HuH-7 (cell line): ENCODE measurements around the gene ADGRB3.
"Not testable (repeated sequence)": the region's sequence is repeated elsewhere in the genome, so short reads cannot be mapped to it uniquely, and the experiment has no call there.

ENCODE experiments used
- DNase-seq: peaks from one replicate; pipeline ENCODE4 v3.0.0; 2011; ENCODE audit warnings: low spot score

ADGRB3 gene

DNA sequence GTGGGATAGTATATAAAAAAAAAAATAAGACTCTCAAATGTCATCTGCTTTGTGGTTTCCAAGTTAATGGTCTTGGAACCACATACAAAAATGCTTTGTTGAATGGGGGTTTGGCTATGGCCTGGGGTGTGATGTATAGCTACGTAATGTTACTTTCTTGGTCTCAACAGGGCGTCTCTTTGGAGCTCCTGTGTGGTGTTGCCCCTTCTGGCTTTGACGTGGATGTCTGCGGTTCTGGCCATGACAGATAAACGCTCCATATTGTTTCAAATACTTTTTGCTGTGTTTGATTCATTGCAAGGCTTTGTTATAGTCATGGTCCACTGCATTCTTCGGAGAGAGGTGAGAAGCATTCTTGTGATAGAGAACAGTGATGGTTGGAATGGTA is 704.1 kb downstream of the ADGRB3 start:
- DNase-seq, result no peak

DNA sequence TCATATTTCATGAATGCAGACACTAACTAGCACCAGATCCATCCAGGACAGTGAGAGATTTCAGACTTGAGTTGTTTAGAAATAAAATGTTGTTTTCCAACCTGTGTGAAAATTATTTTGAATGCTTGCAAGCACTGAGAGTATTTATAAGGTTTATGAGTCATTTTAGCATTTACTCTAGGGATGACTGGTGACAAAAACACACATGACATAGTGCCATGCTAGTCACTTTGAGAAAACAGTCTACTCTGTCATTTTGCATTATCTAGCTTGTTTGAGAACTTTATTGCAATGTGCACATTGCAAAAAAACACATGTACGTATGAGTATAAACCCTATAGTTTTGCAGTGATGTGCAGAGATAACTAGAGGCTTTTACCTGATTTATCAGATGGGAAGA is 705.1 kb downstream of the ADGRB3 start:
- no peak for DNase-seq

DNA sequence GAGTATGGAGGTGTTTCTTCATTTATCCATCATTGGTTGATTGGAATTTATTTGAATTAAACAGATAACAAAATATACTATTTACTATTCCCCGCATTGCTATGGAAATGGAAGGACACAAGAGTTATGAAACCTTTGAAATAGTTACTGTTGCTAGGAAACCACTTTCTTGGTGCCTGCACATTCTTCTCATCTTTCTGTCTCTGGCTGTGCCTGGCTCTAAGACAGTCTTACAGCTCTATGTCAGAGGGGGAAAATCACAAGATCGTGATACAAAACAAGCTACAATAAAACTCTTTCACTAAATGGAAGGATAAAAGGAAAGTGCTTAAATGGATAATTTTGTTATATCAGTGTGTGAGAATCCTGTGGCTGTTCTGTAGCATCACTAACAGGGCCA is 708.8 kb downstream of the ADGRB3 start:
- DNase-seq, result no peak

DNA sequence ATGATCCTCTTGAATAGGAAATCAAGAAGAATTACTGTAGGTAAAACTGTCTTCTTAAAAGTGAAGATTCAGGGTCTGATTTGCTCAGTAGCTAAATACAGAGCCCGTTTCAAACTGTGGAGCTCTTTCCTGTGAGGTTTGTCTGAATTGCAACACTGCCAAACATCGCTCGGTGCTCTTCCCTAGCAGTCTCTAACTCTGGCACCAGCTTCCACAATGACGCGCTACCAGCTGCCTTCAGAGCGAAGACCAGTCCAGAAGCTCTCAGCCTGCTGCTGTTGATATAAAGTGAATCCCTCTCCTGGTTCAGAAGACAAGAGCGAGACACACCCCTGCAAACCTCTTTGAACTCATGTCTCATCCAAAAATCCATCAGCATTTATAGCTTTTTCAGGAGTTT is 714.7 kb downstream of the ADGRB3 start:
- no peak for DNase-seq

DNA sequence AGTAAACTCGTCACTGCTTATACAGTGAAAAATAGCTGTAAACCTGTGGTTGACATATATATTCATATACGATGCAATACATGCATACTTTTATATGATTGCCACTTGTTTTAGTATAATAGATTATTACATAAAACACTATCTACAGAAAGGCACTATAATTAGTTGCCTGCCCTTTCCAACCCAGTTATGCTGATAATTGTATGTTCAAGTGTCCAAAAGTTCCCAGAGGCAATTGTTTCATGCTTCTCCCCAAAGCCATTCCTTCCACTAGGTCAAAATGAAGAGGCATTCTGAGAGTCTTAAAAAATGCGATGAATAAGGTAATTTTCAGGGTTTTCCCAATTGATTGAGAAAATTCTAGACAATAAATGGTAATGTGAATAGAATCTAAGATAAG is 727.1 kb downstream of the ADGRB3 start:
- DNase-seq, result no peak

DNA sequence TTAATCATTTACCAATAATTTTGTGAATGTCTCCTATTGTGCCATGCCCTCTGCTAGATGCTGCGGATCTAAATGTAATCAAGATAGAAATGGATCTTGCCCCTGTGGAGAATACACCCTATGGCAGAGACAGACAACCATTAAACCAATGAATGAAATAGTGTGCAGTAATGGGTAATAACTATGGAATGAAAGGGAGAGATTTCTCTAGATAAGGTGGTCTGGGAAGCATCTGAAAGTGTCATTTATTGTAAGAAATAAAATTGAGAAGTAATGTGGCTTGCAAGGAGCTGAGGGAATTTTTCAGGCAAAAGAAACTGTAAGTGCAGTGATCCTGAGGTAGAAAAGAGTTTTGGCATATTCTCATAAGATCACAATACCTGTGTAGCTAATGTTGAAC is 731.7 kb downstream of the ADGRB3 start:
- DNase-seq, result no peak

DNA sequence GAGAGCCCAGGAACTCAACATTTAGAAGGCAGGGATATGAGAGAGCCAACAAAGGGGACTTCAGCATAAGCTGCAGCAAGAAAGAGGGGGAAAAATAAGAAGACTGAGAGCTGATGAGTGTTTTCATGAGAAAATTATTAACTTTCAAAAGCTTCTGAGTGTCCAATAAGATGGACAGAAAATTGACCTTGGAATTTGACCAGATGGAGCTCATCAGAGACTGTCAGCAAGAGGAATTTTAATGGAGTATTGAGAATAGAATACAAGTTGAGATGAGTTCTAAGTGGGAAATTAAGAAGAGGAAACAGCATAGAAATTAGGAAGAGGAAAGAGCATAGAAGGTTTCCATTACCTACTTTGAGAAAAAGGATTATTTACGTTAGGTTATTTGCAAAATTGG is 733.5 kb downstream of the ADGRB3 start:
- DNase-seq, result no peak

DNA sequence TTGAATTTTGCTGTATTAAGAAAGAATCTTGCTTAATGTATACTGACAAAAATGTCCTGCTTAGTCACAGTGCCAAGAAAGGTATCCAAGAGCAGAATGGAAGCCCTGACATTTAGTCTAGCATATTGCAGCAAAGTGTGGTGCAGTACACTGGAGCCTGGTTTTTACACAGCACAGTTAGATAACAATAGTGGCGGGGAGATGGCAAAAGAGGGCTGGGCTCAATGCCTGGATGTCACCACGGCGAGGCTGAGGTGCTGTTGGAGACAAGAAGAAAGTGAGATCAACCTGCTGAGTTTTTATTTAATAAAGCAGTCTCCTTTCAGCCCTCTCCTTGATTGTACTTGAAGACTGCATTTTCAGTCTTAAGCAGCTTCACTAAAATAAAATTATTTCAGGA is 735.7 kb downstream of the ADGRB3 start:
- no peak for DNase-seq

DNA sequence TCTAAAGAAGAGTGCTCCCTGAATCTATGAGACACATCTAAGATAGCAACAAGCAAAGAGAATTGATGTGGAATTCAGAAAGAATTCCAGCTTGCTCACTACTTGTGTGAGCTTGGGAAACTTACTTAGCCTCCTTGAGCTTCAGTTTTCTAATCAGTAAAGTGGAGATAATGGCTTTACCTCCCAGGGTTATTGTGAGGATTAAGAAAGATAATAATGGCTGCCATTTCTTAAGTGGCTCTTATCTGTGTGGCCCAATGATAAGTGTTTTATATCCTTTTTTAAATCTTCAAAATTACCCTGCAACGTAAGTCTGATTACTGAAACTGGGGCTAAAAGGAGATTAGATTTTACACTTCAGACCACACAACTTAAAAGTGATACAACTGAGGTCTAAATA is 743.2 kb downstream of the ADGRB3 start:
- DNase-seq, result no peak

DNA sequence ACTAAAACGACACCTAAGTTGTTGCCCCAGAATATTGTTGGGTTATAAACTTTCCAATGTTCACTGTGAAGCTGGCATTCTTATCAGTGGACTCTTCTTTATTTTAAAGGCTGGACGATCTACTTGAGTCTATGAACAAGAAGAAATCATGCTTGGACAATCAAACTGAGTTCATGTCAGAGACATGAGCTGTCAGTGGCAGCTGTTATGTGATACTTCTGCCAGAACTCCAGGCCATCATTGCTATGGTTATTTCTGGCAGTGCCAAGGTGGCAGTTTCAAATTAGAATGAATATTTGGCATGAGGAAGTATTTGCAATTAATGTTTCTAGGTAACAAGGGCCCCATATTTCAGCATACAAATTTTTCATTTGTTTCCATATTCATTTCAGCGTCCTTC is 744.4 kb downstream of the ADGRB3 start:
- no peak for DNase-seq

DNA sequence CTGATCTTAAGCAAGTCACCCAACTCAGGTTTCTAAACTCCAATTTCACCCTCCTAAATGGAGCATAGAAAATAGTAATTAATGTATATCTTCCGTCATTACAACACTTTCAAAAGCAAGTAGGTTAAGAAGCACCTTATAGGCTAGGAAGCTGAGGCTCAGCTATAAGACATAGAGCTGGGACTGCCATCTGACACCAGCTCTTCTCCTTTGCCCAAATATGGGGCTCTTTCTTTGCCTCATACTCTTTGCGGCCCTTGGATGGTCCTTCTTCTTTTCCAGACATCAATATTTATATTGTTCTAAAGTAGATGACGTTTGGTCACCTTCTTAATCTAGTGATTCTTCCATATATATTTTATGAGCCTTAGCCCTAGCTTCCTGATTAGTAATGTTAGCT is 748.5 kb downstream of the ADGRB3 start:
- no peak for DNase-seq

DNA sequence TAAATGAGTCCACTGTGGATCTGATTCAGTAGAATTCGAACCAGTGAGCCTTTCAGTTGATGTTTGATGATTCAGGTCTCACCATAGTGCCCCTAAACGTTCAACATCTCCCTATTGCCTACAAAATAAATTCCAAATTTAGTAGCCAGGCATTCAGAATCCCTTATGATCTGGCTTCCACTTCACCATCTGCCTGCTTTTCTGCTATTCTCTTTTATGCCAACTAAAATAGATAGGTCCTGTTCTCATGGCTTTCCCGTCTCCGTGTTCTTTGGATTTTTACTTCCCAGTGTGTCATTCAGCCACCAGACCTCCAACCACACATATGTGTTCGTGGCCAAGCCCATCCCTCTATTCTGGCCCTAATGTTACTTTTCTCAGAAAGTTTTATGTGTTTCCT is 751.3 kb downstream of the ADGRB3 start:
- DNase-seq, result no peak

DNA sequence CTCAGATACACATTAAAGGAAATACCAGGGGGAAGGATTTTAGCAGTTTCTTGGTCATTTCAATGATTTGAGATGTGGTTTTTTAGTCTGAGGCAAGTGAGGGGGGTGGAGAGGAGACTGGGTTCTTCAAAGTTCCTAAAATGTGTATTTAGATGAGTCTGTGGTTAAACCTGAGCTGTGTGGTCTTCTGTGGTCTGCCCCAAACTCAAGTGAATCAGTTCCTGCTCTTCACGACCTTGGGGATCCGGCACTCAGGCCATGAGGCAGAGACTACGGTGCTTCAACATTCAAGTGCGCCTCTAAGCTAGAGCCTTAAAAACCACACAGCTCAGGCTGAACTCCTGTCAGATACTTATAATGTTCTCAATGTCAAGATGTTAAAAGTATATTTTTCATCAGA is 755.0 kb downstream of the ADGRB3 start:
- no peak for DNase-seq

DNA sequence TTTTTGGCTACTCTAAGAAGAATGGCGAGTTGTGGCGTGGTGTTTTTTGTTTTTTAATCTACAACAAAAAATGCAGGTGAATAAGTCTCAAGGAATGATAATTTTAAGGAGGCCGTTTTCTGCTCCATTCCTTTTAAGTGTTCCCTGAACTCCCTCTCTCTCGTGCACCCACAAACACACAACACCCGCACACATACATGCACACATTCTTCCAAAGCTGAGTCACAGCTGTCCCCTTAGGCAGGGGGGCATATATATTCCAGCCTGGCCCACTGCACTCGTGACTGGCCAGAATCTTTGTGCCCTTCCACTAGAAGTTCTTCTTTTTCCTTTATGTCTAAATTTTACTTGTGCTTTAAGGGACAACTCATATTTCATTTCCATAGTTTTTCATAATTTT is 756.0 kb downstream of the ADGRB3 start:
- DNase-seq, result no peak

DNA sequence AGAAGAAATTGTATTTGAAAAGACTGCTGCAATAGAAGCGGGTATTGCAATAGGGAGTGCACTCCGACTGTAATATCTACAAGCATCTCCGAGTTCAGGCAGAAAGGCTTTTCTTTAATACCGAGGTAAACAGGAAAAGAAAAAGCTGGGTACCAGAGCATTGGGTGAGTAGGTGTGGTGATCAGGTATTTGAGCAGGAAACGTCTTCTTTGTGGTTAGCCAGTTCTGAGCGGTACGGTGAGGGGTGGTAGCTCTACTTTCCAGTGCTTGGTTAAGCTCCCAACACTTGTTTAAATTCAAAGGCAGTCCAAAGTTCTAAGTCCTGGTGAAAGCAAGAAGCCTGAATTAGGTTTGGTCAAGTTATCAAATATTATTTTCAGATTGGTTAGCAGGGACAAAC is 757.7 kb downstream of the ADGRB3 start:
- DNase-seq, result no peak

DNA sequence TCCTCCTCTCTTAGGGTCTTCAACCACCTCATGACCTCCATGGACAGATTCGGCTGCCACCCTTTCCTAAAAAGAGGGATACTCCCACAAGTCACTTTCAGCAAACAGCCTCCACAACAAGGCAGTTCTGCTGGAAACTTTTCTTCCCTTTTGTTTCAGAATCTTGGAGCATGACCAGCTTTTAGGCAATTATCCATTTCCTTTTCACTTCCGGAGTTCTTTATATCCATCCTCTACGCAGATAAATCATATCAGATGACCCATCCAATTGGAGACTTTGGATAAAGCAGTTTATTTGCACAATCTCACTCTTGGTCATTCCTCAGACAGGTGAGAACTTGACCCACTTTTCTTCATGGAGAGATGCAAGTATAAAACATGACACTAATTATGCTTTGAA is 763.2 kb downstream of the ADGRB3 start:
- DNase-seq, result no peak

DNA sequence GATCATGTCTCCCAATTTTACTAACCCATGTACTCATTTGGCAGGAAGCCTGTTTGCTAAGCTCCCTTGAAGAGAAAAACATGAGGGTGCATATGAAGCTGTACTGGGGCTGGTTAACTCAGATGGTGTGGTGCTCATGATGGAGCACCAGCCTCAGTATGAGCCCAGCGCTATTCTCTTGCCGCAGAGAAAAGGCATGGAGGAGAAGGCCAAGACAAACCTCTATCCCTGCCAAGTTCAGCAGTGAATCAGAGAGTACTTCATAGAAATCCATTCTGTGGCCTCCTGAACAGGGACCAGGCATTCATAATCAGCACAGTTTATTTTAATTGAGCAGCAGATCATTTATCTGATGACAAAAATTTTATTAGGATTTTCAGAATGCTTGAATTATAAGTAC is 763.6 kb downstream of the ADGRB3 start:
- DNase-seq, result no peak

DNA sequence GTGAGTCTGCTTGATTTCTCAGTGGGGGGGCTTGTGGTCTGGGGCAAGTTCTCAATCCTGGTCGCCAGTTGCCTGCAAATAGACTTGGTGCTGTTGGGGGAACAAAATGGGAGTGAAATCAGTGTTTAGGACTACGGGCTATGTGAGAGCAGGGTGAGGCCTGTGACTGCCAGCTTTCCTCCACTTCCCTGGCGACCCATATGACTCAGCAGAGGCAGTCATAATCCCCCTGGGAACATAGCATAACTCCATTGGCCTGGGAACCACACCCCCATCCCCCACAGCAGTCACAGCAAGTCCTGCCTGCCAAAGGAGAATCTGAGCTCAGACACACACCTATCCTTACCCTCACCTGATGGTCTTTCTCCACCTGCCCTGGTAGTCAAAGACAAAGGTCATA is 773.8 kb downstream of the ADGRB3 start:
- DNase-seq, result no peak

DNA sequence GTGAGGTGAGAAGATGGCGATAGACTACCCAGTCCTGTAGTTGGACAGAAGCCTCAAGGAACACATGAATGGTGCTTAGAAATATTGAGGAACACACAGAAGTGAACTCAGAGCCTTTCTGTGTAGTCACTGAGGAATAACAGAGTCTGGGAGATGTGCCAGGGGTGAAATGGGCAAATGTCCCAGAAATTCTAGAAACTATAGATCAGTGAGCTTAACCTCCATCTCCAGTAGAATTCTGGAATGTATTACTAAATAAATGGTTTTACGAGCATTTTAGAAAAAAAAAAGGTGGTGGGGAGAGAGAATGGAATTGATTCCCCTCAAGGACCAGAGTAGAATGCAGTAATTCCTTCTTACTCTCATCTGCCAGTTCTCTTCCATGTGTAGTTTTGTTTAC is 781.7 kb downstream of the ADGRB3 start:
- DNase-seq, result no peak

DNA sequence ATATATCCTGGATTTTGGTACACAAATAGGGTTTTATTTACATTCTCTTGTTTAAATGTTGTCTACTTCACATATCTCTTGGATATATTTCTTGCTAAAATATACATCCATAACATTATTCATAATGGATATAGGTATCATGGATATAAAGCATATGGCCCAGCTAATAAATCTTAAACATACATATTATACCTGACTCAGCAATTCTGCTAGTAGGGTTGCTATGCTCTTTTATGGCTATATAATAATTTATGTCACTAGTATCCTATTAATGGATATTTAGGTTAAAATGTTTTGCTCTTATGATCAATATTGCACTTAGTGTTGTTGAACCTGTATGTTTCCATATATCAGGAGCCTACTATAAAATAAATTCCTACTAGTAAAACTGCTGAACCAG is 786.2 kb downstream of the ADGRB3 start:
- DNase-seq, result no peak

DNA sequence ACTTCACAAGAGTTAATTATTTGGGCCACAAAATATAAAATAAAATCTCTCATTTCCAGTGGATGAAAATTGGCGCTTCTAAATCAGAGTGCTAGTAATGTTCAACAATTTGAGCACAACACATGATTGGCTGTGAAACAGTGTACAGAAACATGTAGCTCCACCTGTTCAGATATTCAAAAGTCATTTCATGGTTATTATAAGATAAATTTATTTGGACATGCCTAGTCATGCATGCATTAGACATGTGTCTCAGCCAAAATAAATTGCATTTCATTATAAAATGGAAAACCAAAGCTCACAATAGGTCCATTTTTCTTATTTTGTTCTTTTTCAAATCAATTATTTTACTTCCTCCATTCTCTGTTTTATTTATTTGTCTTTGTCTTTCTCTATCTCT is 786.9 kb downstream of the ADGRB3 start:
- DNase-seq, result no peak

DNA sequence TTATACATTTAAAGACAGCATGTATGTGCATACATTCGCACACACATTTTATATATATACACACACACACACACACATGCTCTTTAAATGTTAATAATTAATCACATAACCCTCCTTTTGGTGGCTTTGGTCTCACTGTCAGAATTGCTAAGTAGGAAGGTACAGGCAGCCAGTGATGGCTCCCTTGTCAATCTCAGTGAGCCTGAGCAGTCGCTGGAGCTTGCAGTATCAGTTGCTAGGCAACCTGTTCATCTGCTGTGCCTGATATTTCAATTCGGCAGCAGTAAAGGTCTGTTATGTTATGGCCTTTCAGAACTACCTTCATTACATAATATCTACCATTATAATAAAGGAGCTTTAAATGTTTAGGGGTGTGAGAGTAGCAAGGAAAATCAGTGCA is 787.4 kb downstream of the ADGRB3 start:
- DNase-seq, result no peak

DNA sequence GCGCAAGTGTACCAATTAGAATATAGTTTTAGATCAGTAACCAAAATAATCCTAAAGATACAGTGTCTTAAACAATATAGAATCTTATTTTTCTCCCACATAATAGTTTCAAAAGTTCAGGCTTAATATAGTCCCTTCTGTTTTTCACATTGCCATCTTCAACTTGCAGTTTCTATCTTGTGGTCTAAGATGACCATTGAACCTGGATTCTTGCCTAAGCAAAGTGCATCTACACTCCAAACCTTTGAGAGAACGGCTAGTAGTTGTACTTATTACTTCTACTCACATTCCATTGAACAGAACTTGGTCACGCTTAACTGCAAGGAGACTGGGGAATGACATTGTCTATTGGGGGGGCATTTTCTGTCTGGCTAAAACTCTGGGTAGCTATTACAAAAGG is 788.7 kb downstream of the ADGRB3 start:
- no peak for DNase-seq

DNA sequence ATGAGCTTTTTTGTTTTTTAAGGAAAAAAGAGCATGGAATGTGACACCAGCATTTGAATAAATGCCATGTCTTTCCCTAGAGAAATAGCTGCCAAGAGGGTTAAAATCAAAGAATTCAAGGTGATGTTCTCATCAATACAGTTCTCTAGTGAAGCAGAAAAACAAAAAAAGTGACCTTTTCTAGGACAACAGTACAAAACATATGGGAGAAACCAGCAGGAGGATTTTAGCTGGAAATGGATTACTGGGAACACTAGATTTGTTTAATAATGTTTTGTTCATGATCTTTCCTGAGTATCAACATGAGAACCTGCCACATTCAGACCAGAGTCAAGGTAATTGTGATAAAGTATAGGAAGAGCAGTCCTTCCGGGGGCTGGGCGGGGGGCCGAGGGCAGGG is 789.5 kb downstream of the ADGRB3 start:
- DNase-seq, result no peak

DNA sequence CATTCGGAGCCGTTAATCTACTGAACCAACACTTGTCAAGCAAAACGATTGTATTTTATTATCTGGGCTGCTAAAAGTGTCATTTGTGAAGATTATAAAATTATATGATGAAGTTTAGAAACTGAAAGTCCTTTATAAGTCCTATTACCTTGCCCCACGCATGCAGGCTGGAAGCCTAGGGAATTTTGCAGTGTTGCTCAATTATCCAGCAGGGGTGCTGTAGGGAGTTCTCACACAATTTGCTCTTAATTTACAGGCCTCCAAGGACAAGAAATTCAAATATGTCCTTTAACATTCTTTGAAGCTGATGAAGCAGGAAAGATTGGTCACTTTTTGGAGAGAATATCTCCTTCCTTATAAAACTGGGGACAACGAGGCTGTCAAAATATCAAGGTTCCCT is 792.8 kb downstream of the ADGRB3 start:
- no peak for DNase-seq

DNA sequence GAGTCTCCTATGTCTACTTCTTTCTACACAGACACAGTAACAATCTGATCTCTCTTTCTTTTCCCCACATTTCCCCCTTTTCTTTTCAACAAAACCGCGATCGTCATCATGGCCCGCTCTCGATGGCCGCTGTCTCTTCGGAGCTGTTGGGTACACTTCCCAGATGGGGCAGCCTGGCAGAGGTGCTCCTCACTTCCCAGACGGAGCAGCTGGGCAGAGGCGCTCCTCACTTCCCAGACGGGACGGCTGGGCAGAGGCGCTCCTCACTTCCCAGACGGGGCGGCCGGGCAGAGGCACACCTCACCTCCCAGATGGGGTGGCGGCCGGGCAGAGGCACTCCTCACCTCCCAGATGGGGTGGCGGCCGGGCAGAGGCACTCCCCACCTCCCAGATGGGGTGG is 797.1 kb downstream of the ADGRB3 start:
- DNase-seq, result not testable (repeated sequence)
